Progenitor cell of endocrine pancreas (in vitro differentiated cells): ENCODE data around the gene SPATA18. TPM values are rescaled to one million over a fixed set of nuclear protein-coding genes. Genes with fewer than 3 reads are reported as not detected.

ENCODE experiments used
- DNase-seq: peaks from one replicate; pipeline ENCODE4 v3.0.0; 2021; ENCODE audit warnings: low spot score; ENCODE audit not compliant: unreplicated experiment
- H3K27ac Mint-ChIP-seq: 2 replicates; pipeline ENCODE4 v1.8.0; 2021; ENCODE audit warnings: mild to moderate bottlenecking, moderate library complexity, mixed read lengths
- H3K27me3 Mint-ChIP-seq: 2 replicates; pipeline ENCODE4 v1.8.0; 2021; ENCODE audit warnings: mixed read lengths
- H3K36me3 Mint-ChIP-seq: 2 replicates; pipeline ENCODE4 v1.8.0; 2022; ENCODE audit warnings: mixed read lengths; ENCODE audit not compliant: insufficient read depth
- H3K4me1 Mint-ChIP-seq: 2 replicates; pipeline ENCODE4 v1.8.0; 2021; ENCODE audit warnings: low read depth, mixed read lengths
- H3K4me3 Mint-ChIP-seq: 2 replicates; pipeline ENCODE4 v1.8.0; 2021; ENCODE audit warnings: low read depth, mild to moderate bottlenecking, moderate library complexity, mixed read lengths
- H3K9me3 Mint-ChIP-seq: 2 replicates; pipeline ENCODE4 v1.8.0; 2021; ENCODE audit warnings: low read depth, mixed read lengths
- total RNA-seq: library from RNA; stranded (reverse); gene quantifications from 2 replicates; pipeline ENCODE4 v1.2.1, GENCODE V29; 2021
- TF ChIP-seq, protein P1 (sequence below): fragments of 200-600 bp; sonication (generic); IDR thresholded peaks from one replicate; pipeline ENCODE4 v1.5.0; 2021; ENCODE audit warnings: antibody characterized with exemption, mild to moderate bottlenecking; ENCODE audit not compliant: unreplicated experiment

The SPATA18 gene
- total RNA-seq, 1 donor from 2014 or later: 7.4 TPM

DNA sequence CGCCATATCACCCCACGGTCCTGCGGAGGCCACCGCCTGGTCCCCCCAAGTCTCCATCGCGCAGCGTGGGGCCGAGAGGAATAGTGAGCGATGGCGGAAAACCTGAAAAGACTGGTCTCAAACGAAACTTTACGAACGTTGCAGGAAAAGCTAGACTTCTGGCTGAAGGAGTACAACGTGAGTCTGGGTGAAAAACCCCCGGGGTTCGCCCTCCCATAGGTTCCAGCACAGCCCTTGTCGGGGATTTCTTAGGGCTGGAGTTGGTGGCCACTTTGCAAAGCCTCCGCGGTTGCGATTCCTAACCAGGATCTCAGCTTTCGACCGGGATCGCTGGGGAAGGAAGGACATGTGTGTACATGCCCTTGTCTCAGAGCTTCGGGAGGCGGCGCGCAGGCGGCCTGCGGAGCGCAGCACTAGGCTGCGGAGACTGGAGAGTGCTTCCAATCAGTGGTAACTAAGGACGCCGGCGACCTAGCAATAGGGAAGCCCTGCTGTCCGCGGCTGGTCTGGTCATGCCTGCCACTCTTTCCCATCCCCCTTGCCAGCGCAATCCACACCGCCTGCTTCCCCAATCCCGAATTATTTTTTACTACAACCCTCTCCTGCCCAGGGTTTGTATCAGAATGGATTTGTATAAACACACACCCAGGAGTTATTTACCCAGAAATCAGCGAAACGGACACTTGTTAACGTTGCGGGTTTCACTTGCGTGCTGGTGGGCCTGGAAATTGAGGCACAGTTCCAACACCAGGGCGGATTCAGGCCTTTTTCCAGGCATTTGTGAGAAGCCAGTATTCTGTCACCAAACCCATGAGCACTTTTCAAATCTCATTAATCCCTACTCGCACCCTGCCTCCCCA lies 741 bp downstream of the SPATA18 start:
- no peaks in the 10 kb centered on the region for H3K9me3 Mint-ChIP-seq
- H3K36me3 Mint-ChIP-seq: no peaks in the 10 kb centered on the region
- peaks cover 36% of the 10 kb centered on the region for H3K27me3 Mint-ChIP-seq
- peak overlapping the region; percentile 85 for H3K4me3 Mint-ChIP-seq
- H3K27ac Mint-ChIP-seq: peak overlapping the region; percentile 93
- H3K4me1 Mint-ChIP-seq: peaks cover 6% of the 10 kb centered on the region
- TF ChIP-seq, protein P1, sequence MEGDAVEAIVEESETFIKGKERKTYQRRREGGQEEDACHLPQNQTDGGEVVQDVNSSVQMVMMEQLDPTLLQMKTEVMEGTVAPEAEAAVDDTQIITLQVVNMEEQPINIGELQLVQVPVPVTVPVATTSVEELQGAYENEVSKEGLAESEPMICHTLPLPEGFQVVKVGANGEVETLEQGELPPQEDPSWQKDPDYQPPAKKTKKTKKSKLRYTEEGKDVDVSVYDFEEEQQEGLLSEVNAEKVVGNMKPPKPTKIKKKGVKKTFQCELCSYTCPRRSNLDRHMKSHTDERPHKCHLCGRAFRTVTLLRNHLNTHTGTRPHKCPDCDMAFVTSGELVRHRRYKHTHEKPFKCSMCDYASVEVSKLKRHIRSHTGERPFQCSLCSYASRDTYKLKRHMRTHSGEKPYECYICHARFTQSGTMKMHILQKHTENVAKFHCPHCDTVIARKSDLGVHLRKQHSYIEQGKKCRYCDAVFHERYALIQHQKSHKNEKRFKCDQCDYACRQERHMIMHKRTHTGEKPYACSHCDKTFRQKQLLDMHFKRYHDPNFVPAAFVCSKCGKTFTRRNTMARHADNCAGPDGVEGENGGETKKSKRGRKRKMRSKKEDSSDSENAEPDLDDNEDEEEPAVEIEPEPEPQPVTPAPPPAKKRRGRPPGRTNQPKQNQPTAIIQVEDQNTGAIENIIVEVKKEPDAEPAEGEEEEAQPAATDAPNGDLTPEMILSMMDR: no peak
- peak; percentile 60 for DNase-seq

DNA sequence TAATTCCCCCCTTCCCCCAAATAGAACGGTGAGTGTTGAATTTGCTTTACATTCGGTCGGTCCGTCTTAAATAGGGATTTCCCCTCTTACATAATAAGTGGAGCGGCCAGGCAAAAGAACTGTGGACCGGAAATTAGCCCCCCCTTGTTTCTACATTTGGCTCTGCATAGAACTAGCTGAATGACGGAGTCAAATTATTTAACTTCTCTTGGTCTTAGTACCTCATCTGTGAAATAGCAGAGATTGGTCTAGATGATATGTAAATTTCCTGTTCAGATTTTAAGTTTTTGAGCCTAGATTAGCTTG lies 1.3 kb downstream of the SPATA18 start:
- H3K27me3 Mint-ChIP-seq: peaks cover 36% of the 10 kb centered on the region
- H3K27ac Mint-ChIP-seq: no peak overlapping the region
- TF ChIP-seq, protein P1: no peak
- H3K4me3 Mint-ChIP-seq: peak overlapping the region; percentile 85
- peaks cover 4% of the 10 kb centered on the region for H3K4me1 Mint-ChIP-seq
- no peaks in the 10 kb centered on the region for H3K9me3 Mint-ChIP-seq
- no peaks in the 10 kb centered on the region for H3K36me3 Mint-ChIP-seq
- DNase-seq: no peak

DNA sequence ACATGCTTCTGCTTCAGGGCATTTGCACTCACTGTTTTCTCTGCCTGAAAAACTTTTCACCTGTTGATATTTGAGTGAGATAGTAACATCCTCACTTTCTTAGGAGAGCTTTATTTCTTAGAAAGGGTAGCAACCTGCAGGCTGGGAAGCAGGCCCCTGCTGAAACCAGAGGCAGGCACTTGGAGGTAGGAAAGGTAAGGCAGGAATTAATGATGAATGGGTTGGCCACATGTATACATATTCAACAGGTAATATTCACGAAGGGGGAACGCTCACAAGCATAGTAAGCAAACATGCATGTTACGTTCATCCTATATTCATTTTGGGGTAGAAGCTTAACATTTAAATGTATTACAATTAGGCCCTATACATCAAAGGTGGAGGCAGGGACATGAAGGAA lies 3.1 kb downstream of the SPATA18 start:
- peaks cover 30% of the 10 kb centered on the region for H3K27me3 Mint-ChIP-seq
- DNase-seq: no peak
- TF ChIP-seq, protein P1: no peak
- H3K4me3 Mint-ChIP-seq: no peak overlapping the region
- no peak overlapping the region for H3K27ac Mint-ChIP-seq
- peaks cover 4% of the 10 kb centered on the region for H3K4me1 Mint-ChIP-seq
- no peaks in the 10 kb centered on the region for H3K9me3 Mint-ChIP-seq
- H3K36me3 Mint-ChIP-seq: no peaks in the 10 kb centered on the region

DNA sequence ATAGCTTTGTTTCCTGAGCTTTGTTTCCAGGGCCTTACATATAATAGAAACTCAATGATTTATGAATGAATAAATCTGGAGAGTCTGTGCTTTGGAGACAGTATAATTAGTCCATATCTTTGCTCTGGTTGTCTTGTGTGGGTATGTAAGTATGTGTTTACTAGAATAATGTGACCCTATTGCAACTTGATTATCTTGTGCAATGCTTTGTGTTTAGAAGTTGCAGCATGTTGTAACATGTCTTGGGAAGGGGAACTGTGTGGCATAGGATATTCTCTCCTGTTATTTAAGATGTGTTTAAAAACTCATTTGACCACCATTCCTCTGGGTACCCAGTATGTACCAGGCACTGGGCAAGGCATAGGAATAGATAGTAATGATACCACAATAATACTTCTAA lies 6.1 kb downstream of the SPATA18 start:
- DNase-seq: no peak
- no peaks in the 10 kb centered on the region for H3K9me3 Mint-ChIP-seq
- H3K4me3 Mint-ChIP-seq: no peak overlapping the region
- TF ChIP-seq, protein P1: no peak
- no peaks in the 10 kb centered on the region for H3K36me3 Mint-ChIP-seq
- peaks cover 20% of the 10 kb centered on the region for H3K27me3 Mint-ChIP-seq
- peaks cover 2% of the 10 kb centered on the region for H3K4me1 Mint-ChIP-seq
- no peak overlapping the region for H3K27ac Mint-ChIP-seq

DNA sequence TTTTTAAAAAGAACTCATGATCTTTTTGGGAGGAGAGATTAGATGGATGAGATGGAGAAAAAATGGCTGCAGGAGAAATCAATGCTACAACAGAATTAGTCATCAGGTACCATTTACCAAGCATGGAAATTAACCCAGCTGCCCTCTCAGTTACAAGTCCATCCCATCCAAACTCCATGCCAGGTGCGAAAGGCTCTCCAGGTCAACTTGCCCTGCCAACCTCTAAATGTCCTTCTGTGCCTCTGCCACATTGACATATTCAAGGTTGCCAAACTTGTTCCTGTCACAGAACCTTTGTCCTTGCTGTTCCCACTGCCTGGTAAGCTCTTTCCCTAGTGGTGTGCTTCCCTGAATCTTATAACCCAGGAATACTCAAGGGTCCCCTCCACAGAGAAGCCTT lies 7.2 kb downstream of the SPATA18 start:
- no peak overlapping the region for H3K4me3 Mint-ChIP-seq
- no peak for DNase-seq
- no peak overlapping the region for H3K27ac Mint-ChIP-seq
- TF ChIP-seq, protein P1: no peak
- no peaks in the 10 kb centered on the region for H3K4me1 Mint-ChIP-seq
- peaks cover 9% of the 10 kb centered on the region for H3K27me3 Mint-ChIP-seq
- H3K36me3 Mint-ChIP-seq: no peaks in the 10 kb centered on the region
- no peaks in the 10 kb centered on the region for H3K9me3 Mint-ChIP-seq
